Measurements from ENCODE around the gene NANS.
"Not testable (repeated sequence)": the region's sequence is repeated elsewhere in the genome, so short reads cannot be mapped to it uniquely, and the experiment has no call there.

The NANS gene

DNA sequence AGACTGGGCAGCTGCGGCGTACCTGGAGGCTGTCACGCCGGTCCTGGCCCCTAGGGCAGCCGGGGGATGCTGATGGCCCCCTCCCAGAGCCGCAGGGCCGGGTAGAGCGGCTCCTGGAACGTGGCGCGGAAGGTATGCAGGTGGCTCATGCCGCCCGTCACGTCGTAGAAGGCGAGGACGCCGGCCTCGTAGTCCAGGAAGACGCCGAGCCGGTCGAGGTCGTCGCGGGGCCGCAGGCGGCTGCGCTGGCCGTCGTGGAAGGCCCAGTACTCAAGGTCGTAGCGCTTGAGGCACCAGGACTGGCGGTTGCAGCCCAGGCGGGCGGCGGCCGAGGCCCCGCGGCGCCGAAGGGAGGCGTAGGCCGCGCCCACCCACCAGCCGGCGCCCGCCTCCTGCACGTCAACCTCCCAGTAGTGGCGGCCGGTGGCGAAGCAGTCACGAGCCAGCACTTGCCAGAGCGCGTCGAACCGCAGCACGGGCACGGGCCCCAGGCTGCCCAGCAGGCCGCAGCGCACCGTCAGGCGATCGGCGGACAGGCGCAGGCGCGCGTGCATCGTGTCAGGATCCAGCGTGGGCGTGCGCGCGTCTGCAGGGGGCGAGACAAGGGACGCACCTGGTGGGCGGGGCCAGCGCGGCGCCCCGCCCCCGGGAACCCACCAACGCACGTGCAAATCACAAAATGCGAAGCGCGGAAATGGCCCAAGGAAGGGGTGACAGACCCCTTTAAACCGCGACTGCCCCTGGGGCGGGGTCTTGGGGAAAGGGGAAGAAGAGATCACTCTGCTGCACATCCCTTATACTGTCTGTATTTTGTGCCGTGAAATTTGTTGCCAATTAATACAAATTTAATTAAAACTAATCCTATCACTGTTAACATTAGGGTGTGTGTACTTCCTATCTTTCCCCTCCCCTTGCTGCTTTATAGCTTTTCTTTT, 31.2 kb downstream of the NANS start:
- TF ChIP-seq, protein P1, sequence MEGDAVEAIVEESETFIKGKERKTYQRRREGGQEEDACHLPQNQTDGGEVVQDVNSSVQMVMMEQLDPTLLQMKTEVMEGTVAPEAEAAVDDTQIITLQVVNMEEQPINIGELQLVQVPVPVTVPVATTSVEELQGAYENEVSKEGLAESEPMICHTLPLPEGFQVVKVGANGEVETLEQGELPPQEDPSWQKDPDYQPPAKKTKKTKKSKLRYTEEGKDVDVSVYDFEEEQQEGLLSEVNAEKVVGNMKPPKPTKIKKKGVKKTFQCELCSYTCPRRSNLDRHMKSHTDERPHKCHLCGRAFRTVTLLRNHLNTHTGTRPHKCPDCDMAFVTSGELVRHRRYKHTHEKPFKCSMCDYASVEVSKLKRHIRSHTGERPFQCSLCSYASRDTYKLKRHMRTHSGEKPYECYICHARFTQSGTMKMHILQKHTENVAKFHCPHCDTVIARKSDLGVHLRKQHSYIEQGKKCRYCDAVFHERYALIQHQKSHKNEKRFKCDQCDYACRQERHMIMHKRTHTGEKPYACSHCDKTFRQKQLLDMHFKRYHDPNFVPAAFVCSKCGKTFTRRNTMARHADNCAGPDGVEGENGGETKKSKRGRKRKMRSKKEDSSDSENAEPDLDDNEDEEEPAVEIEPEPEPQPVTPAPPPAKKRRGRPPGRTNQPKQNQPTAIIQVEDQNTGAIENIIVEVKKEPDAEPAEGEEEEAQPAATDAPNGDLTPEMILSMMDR (conservative IDR thresholded peaks at IDR 0.05; ENCODE audit: low read depth, low read length), result no peak
- DNase-seq (ENCODE audit: low read depth), result peak; percentile 72
- peak overlapping the region; percentile 58 for H3K4me3 ChIP-seq (ENCODE audit: low read depth, low read length)

DNA sequence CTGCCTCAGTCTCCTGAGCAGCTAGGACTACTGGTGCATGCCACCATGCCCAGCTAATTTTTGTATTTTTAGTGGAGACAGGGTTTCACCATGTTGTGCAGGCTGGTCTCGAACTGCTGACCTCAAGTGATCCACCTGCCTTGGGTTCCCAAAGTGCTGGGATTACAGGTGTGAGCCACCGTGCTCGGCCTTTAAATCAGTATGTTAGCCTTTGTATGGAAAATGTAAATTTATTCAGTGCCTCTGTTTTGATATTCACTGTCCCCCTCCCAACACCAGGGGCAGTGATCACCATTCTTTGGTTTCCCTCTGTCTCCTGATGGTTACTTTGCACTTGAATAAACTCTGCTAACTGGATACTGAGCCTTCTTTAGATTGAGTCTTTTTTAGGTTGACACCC, 34.1 kb downstream of the NANS start:
- not testable (repeated sequence) for H3K4me3 ChIP-seq (ENCODE audit: low read depth, low read length); DNase-seq (ENCODE audit: low read depth)

DNA sequence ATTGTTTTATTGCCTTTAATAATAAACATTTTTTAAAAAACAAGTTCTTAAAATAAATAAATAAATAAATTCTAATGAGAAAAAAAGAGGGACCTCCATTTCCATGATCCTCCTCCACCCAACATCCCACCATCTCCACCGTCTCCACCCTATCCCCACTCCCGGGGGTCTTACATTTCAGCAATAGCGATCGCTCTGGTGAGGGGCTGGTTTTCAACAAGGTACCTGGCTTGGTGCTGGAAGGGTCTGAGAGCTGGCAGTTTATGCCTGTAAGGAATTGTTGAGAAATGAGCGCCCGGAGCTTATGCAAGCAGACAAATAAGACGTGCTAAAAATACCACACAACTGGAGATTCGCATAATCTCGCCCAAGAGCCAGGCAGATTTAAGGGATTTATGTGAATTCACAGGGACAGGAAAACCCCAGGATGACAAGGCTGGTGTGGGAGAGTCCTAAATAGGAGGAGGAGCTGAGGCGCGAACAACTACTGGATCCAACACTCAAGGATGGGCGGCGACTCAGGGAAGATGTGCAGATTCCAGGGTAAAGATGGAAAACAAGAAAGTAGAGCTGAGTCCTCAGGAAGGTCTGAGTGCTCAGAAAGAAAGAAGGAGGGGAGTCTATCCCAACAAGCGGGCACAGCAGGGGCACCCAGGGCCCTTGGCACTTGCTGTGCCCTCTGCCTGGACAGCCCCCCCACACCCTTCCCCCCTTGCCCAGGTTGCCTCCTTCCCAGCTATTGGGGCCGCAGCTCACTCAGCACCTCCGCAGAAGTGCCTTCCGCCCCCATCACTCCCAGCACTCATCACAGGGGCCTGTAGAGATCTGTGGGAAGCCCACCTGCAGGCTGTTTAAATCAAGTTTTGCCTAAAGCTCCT, 35.4 kb downstream of the NANS start:
- DNase-seq (ENCODE audit: low read depth), result peak; percentile 61
- peak overlapping the region; percentile 21 for H3K4me3 ChIP-seq (ENCODE audit: low read depth, low read length)
- TF ChIP-seq, protein P1 (conservative IDR thresholded peaks at IDR 0.05; ENCODE audit: low read depth, low read length), result no peak

DNA sequence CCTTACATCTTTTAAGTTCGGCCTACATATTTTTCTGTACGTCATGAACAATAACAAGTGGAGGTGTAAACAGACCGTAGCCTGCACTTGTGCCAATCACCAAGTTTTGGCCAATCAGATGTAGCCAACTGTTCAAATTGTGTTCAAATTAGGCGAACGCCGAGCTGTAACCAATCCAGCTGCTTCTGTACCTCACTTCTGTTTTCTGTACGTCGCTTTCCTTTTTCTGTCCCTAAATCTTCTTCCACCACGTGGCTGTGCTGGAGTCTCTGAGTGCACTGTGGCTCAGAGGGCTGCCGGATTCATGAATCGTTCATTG, 36.0 kb downstream of the NANS start:
- TF ChIP-seq, protein P1 (conservative IDR thresholded peaks at IDR 0.05; ENCODE audit: low read depth, low read length), result no peak
- no peak for DNase-seq (ENCODE audit: low read depth)
- H3K4me3 ChIP-seq (ENCODE audit: low read depth, low read length), result peak overlapping the region; percentile 21

DNA sequence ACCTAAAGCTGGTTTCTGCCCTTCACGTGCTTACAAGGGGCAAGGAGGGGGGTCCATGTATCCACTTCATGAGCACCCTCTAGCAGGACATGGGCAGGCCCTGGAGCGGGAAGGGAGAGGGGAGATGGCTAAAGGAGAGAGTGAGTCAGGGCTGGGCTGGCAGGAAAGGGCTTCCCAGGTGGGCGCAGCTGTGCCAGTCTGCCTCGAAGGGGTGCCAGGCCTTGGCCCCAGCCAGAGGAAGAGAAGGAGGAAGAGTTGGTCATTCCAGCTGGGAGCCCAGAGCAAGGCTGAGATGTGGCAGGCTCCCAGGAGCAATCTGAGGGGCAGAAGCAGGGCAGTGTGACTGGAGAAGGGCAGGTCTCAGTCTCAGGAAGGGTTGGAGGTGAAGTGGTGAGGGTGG, 37.8 kb downstream of the NANS start:
- no peak for DNase-seq (ENCODE audit: low read depth)
- TF ChIP-seq, protein P1 (conservative IDR thresholded peaks at IDR 0.05; ENCODE audit: low read depth, low read length), result no peak
- no peak overlapping the region for H3K4me3 ChIP-seq (ENCODE audit: low read depth, low read length)

DNA sequence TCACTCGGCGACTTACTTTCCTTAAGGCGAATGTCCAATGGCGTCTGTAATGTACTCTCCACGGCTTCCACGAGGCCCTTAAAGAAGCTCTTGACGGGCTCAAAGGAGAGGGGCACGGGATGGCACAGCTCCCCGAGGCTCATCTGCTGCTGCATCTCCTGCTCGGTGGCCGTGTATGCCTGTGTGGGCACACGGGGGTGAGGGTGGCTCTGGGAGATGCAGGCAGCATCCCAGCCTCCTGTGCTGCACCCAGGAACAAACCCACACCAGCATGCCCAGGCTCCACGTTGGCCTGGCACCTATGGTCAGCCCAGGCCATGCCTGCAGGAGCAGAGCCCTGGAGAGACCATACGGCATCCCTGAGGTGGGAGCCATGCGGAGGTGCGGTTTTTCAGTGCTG, 38.3 kb downstream of the NANS start:
- no peak overlapping the region for H3K4me3 ChIP-seq (ENCODE audit: low read depth, low read length)
- TF ChIP-seq, protein P1 (conservative IDR thresholded peaks at IDR 0.05; ENCODE audit: low read depth, low read length), result no peak
- DNase-seq (ENCODE audit: low read depth), result no peak

DNA sequence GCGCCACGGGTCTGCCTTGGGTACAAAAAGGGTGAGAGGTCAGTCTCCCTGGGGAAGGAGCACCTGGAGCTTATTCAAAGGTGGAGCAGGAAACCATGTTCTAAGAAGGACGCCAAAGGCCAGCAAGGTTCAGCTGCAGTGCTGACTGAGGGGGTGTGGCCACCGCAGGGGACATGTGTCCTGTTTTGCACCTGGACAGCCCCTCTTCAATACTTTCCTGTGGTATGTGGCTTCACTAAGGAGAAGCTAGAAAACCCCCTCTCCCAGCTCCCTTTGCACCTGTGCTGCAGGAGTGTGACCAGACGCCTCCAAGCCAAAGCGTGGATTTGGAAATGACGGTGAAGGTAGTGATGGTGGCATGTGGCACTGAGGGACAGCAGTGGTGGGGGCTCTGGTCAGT, 38.9 kb downstream of the NANS start:
- TF ChIP-seq, protein P1 (conservative IDR thresholded peaks at IDR 0.05; ENCODE audit: low read depth, low read length), result no peak
- H3K4me3 ChIP-seq (ENCODE audit: low read depth, low read length), result no peak overlapping the region
- no peak for DNase-seq (ENCODE audit: low read depth)

Measured in choroid plexus epithelial cell (primary cell).